ENCODE results near the gene TNNI2. TPM values are rescaled to one million over a fixed set of nuclear protein-coding genes. Genes with fewer than 3 reads are reported as not detected.

Gene TNNI2
- total and polyA plus RNA-seq, 10 of the 15 experiments (the other 5 are each of a cell fraction or from before 2014, with no cell fraction given), result 0.14 to 0.79 (median 0.37) TPM; not detected in 4

GRCh38 chr11:1837171-1838076 lies 1.4 kb upstream of the TNNI2 start (continued):
- TF ChIP-seq MEF2A (IDR thresholded peaks at IDR 0.05; ENCODE audit: insufficient read depth, low read depth, low read length), result no peak
- no peak for TF ChIP-seq E2F4 (IDR thresholded peaks at IDR 0.05; ENCODE audit: low read depth, low read length)
- TF ChIP-seq HDAC6 (IDR thresholded peaks at IDR 0.05; ENCODE audit: unreplicated experiment), result no peak
- TF ChIP-seq NBN (IDR thresholded peaks at IDR 0.05), result no peak
- TF ChIP-seq RBBP5 (conservative IDR thresholded peaks at IDR 0.05), result no peak
- no peak for TF ChIP-seq HCFC1 (IDR thresholded peaks at IDR 0.05; ENCODE audit: low read length)
- TF ChIP-seq BCL11A (IDR thresholded peaks at IDR 0.05; ENCODE audit: low read depth, low read length), result no peak
- TF ChIP-seq, protein P1, sequence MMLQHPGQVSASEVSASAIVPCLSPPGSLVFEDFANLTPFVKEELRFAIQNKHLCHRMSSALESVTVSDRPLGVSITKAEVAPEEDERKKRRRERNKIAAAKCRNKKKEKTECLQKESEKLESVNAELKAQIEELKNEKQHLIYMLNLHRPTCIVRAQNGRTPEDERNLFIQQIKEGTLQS (IDR thresholded peaks at IDR 0.05; ENCODE audit: borderline replicate concordance, extremely low read depth, low read depth, low read length), result no peak
- TF ChIP-seq MEF2B (IDR thresholded peaks at IDR 0.05; ENCODE audit: partially characterized antibody, poor library complexity, severe bottlenecking), result peak; percentile 30
- TF ChIP-seq TARDBP (IDR thresholded peaks at IDR 0.05; ENCODE audit: borderline replicate concordance), result no peak
- no peak for TF ChIP-seq ZBTB33 (IDR thresholded peaks at IDR 0.05)
- TF ChIP-seq E2F8 (IDR thresholded peaks at IDR 0.05; ENCODE audit: low read depth, partially characterized antibody), result no peak
- TF ChIP-seq, protein P2, sequence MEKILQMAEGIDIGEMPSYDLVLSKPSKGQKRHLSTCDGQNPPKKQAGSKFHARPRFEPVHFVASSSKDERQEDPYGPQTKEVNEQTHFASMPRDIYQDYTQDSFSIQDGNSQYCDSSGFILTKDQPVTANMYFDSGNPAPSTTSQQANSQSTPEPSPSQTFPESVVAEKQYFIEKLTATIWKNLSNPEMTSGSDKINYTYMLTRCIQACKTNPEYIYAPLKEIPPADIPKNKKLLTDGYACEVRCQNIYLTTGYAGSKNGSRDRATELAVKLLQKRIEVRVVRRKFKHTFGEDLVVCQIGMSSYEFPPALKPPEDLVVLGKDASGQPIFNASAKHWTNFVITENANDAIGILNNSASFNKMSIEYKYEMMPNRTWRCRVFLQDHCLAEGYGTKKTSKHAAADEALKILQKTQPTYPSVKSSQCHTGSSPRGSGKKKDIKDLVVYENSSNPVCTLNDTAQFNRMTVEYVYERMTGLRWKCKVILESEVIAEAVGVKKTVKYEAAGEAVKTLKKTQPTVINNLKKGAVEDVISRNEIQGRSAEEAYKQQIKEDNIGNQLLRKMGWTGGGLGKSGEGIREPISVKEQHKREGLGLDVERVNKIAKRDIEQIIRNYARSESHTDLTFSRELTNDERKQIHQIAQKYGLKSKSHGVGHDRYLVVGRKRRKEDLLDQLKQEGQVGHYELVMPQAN (conservative IDR thresholded peaks at IDR 0.05), result no peak
- no peak for TF ChIP-seq RFX5 (IDR thresholded peaks at IDR 0.05; ENCODE audit: low read depth, low read length)
- no peak for TF ChIP-seq STAT3 (IDR thresholded peaks at IDR 0.05; ENCODE audit: low read depth, low read length)
- peak; percentile 65; the same call in 1 of the 2 replicates for TF ChIP-seq ZNF592 (IDR thresholded peaks at IDR 0.05)
